ENCODE data around the gene FMN1. TPM values are rescaled to one million over a fixed set of nuclear protein-coding genes. Genes with fewer than 3 reads are reported as not detected.

Gene FMN1
- total and polyA plus RNA-seq, 11 donors, result 0.61 to 10.6 (median 3.6) TPM

DNA sequence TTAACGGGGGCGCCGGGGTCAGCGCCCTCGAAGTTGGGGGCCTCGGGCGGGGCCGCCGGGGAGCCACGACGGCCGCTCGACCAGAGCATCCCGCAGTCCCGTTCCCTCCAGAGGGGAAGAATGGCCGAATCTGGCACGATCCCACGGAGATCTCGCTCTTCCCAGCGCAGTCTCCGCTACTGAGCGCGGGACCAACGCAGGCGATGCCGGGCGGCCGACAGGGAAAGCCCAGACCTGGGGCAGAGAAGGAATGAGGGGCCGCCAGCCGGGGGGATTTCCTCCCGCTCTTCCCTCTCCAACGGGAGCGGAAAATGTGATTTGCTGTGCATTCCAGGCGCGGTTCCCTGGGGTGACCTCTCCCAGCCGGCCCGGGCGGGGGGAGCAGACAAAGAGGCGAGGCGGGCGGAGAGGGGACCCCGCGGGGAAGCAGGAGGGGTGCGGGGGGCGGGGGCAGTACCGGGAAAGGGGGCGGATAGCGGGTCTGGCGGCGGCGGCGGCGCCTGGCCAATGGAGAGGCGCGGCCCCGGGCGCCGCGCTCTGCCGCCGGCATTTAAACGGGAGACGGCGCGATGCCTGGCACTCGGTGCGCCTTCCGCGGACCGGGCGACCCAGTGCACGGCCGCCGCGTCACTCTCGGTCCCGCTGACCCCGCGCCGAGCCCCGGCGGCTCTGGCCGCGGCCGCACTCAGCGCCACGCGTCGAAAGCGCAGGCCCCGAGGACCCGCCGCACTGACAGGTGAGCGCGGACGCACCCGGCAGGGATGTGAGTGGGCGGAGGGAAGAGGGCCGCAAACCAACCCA is 476.9 kb downstream of the FMN1 start, which contains the start of gene GREM1:
Gene GREM1 (plus strand): TSS at position 579 of the 801 bp plus-strand sequence. CDS start 12,687 bp downstream, outside the sequence.
- Histone ChIP-seq H3K27ac (peak within 1 kb of the TSS in 1 of 12 donors; percentile 12), H3K9me3 (no peaks in the 10 kb centered on the region), H3K4me1 (peaks cover 0 to 31% (median 3%) of the 10 kb centered on the region in 12 donors), H3K27me3 (peaks cover 29 to 93% (median 63%) of the 10 kb centered on the region in 9 donors), H3K36me3 (no peaks in the 10 kb centered on the region), H3K4me3 (peak within 1 kb of the TSS in 11 of 12 donors; percentile 7 to 45 (median 29))
- ATAC-seq, result peak in 1 of 4 donors; percentile 15
- intact Hi-C loops (cut with DNase I), result loop anchor here in 1 of 10 donors (10.0 kb wide), 2 partner anchors 63 to 447 kb away; no protein-coding TSS in a partner anchor
- TF ChIP-seq, protein P1, sequence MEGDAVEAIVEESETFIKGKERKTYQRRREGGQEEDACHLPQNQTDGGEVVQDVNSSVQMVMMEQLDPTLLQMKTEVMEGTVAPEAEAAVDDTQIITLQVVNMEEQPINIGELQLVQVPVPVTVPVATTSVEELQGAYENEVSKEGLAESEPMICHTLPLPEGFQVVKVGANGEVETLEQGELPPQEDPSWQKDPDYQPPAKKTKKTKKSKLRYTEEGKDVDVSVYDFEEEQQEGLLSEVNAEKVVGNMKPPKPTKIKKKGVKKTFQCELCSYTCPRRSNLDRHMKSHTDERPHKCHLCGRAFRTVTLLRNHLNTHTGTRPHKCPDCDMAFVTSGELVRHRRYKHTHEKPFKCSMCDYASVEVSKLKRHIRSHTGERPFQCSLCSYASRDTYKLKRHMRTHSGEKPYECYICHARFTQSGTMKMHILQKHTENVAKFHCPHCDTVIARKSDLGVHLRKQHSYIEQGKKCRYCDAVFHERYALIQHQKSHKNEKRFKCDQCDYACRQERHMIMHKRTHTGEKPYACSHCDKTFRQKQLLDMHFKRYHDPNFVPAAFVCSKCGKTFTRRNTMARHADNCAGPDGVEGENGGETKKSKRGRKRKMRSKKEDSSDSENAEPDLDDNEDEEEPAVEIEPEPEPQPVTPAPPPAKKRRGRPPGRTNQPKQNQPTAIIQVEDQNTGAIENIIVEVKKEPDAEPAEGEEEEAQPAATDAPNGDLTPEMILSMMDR (IDR thresholded peaks at IDR 0.05), result no peak
- no peak for TF ChIP-seq POLR2A (IDR thresholded peaks at IDR 0.05)
- DNase-seq, result no peak
- WGBS, 4 donors, result 1% methylated on average over 38 to 99 of the region's 99 CpGs

DNA sequence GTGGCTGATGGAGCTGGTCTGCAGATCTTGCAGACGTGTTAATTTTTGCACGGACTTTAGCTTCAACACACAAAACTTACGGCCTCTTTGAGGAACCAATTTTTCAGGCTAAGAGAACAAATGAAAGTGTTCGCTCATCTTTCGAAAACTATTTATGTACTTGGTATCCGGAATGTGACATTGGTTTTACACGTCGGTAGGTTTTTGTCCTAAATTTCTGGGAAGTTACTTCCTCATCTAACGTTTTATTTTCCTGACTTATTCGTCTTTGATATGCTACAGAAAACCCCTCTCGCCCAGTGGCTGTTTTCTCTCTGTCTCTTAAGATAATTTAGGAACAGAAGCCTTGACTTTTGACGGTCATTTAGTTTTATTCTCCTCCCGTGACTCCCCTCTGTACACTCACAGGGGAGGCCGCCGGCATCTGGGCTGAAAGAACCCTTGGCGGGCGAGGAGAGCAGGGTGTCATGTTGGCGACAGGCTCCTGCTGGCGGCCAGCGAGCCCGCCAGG is 477.5 kb downstream of the FMN1 start:
- no peaks in the 10 kb centered on the region for H3K36me3 ChIP-seq
- DNase-seq (no peak), ATAC-seq (no peak)
- H3K4me1 ChIP-seq, result peaks cover 0 to 31% (median 3%) of the 10 kb centered on the region in 12 donors
- peaks cover 29 to 93% (median 63%) of the 10 kb centered on the region in 9 donors for H3K27me3 ChIP-seq
- H3K9me3 ChIP-seq, result no peaks in the 10 kb centered on the region
- WGBS, 4 donors, result 6 to 11% (median 8%) methylated on average over 21 of the region's 21 CpGs
- no peak for TF ChIP-seq POLR2A (IDR thresholded peaks at IDR 0.05)
- TF ChIP-seq, protein P1 (IDR thresholded peaks at IDR 0.05), result no peak
- H3K4me3 ChIP-seq, result peak overlapping the region in 8 of 12 donors; percentile 13 to 45 (median 22)
- intact Hi-C loops (cut with DNase I), result loop anchor here in 1 of 10 donors (10.0 kb wide), 2 partner anchors 62 to 448 kb away; no protein-coding TSS in a partner anchor
- H3K27ac ChIP-seq, result peak overlapping the region in 1 of 12 donors; percentile 5

DNA sequence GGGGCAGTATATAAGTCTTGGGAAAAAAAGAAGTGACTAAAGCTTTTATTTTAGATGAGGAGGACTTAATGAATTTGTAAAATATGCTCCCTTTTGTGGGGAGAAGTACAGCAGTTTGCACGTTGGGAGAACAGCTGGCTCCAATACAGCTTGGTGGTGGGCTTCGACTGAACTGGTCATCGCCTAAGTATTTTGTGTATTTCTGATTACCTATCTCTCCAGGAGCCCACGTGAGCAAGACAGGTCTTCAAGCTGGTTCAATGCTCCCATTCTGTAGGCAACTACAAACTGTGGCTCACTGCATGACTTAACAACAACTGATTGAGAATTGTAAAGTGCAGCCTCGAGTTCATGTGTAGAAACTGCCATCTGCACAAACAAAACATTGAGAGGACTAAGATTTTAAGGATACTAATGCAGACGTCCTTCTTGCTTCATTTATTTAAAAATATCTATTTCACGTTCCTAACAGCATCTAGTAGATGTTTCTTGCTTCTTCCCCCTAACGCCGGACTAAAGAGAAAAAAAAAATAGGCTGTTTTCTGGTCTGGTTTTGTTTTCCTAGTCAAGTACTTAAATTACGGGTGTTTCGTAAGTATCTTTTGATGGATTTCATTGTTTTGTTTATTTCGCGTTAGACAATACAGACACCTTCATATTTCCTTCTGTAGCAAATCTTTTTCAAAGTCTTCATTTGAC is 478.1 kb downstream of the FMN1 start:
- H3K4me3 ChIP-seq, result peak overlapping the region in 1 of 12 donors; percentile 45
- no peaks in the 10 kb centered on the region for H3K36me3 ChIP-seq
- no peak for DNase-seq
- peaks cover 0 to 31% (median 3%) of the 10 kb centered on the region in 12 donors for H3K4me1 ChIP-seq
- no peak for ATAC-seq
- 15 to 28% (median 20%) methylated on average over 13 of the region's 13 CpGs for WGBS, 4 donors
- no peak overlapping the region for H3K27ac ChIP-seq
- H3K27me3 ChIP-seq, result peaks cover 29 to 94% (median 63%) of the 10 kb centered on the region in 9 donors
- no peaks in the 10 kb centered on the region for H3K9me3 ChIP-seq
- intact Hi-C loops (cut with DNase I), result loop anchor here in 1 of 10 donors (10.0 kb wide), 2 partner anchors 62 to 448 kb away; no protein-coding TSS in a partner anchor
- TF ChIP-seq, protein P1 (IDR thresholded peaks at IDR 0.05), result no peak
- no peak for TF ChIP-seq POLR2A (IDR thresholded peaks at IDR 0.05)

Other genes starting within 250 kb of the FMN1 start
- under 1 TPM in 7 of 9 donors, not detected in 2; 0.04 to 0.35 (median 0.29) TPM for gene RYR3, start 116.3 kb upstream of the FMN1 start, total RNA-seq
- gene RYR3, start 116.3 kb upstream of the FMN1 start, polyA plus RNA-seq, result under 1 TPM; 0.01 to 0.11 TPM